Upper lobe of right lung (tissue), 1 donor: Measurements from ENCODE around the gene SH3BGR. TPM values are rescaled to one million over a fixed set of nuclear protein-coding genes. Genes with fewer than 3 reads are reported as not detected.

ENCODE experiments used
- ATAC-seq: fragments of 200-7000 bp; cut with Tn5 transposase; one replicate; pipeline ENCODE4 v1.9.1; 2020; ENCODE audit warnings: mild to moderate bottlenecking, moderate library complexity
- DNase-seq: peaks from one replicate; pipeline ENCODE4 v3.0.0-alpha.2; 2020
- H3K27ac ChIP-seq: fragments of 200-600 bp; one replicate; pipeline ENCODE4 v1.8.0; 2022
- H3K27me3 ChIP-seq: fragments of 200-600 bp; one replicate; pipeline ENCODE4 v1.8.0; 2022; ENCODE audit warnings: mild to moderate bottlenecking
- H3K36me3 ChIP-seq: fragments of 200-600 bp; one replicate; pipeline ENCODE4 v1.8.0; 2022
- H3K4me1 ChIP-seq: fragments of 200-600 bp; one replicate; pipeline ENCODE4 v1.8.0; 2022
- H3K4me3 ChIP-seq: fragments of 200-600 bp; one replicate; pipeline ENCODE4 v1.8.0; 2022; ENCODE audit warnings: mild to moderate bottlenecking
- H3K9me3 ChIP-seq: fragments of 200-600 bp; one replicate; pipeline ENCODE4 v1.8.0; 2022
- CTCF ChIP-seq: fragments of 200-600 bp; IDR thresholded peaks from one replicate; pipeline ENCODE4 v1.8.0; 2022; ENCODE audit warnings: antibody characterized with exemption
- intact Hi-C: fragments of 100-400 bp; cut with DNase I; formaldehyde crosslinking; loops from one replicate; pipeline ENCODE4 v1.11.0; 2022
- total RNA-seq: library from RNA; stranded (reverse); fragmentation: NEBNext Ultra II Directional; extraction: Animal tissue kit (Norgen Biotek cat#: 25700); gene quantifications from one replicate; pipeline ENCODE4 v1.2.1, GENCODE V29; 2021
- donor health status: DM: no; HTN: yes; CAD: no; lungs with severe emphysema.

The SH3BGR gene
- total RNA-seq, 1 donor from 2014 or later, result 3.1 TPM

DNA sequence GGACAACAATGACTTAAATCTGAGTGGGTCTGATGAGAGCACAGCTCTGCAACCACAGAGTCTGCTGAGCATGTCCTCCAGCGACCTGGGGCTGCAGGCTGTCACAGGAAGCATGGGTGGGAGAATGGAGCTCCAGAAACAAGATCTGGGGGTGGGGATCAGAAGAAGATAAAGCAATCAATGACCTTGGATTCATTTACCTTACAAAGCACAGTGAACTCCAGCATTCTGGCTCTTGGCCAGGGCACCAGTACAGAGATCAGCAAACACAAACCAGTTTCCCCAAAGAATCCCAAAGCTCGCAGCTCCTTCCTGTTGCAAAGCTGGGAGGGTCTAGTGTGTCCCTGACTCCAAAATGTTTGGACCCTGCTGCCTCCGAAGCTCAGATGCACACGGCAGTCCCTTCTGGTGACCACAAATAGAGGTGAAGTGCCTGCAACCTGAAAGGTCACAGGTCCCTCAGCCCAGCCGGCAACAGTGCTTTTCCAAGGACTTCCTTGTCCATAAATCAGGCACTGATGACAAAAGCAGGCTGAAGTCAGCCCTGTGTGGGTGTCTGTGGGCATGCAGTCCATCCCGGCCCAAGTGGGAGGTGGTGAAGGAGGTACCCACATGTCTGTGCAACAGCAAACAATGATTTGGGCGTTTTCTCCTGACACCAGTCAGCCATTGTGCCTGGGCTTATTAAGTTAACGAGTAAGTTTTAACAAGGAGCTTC lies 76.1 kb downstream of the SH3BGR start:
- DNase-seq (no peak), ATAC-seq (no peak)
- Histone ChIP-seq H3K27ac (no peak overlapping the region), H3K36me3 (no peaks in the 10 kb centered on the region), H3K4me3 (no peak overlapping the region), H3K4me1 (peaks cover 8% of the 10 kb centered on the region), H3K9me3 (no peaks in the 10 kb centered on the region), H3K27me3 (no peaks in the 10 kb centered on the region)
- intact Hi-C loops, result no loop called here
- TF ChIP-seq CTCF, result no peak

- no peaks in the 10 kb centered on the region for H3K36me3 ChIP-seq
- no peak for DNase-seq
- intact Hi-C loops, result no loop called here
- H3K27ac ChIP-seq, result no peak overlapping the region
- H3K9me3 ChIP-seq, result no peaks in the 10 kb centered on the region
- no peak for TF ChIP-seq CTCF
- peaks cover 8% of the 10 kb centered on the region for H3K4me1 ChIP-seq
- ATAC-seq, result peak; percentile 19
- H3K27me3 ChIP-seq, result no peaks in the 10 kb centered on the region
- no peak overlapping the region for H3K4me3 ChIP-seq
Measured at GRCh38 chr21:39529026-39529425, 77.3 kb downstream of the SH3BGR start.

- peaks cover 8% of the 10 kb centered on the region for H3K4me1 ChIP-seq
- no peaks in the 10 kb centered on the region for H3K36me3 ChIP-seq
- H3K4me3 ChIP-seq, result no peak overlapping the region
- no peaks in the 10 kb centered on the region for H3K27me3 ChIP-seq
- no peak for DNase-seq
- no peak for ATAC-seq
- H3K9me3 ChIP-seq, result no peaks in the 10 kb centered on the region
- intact Hi-C loops, result no loop called here
- no peak for TF ChIP-seq CTCF
- no peak overlapping the region for H3K27ac ChIP-seq
Measured at GRCh38 chr21:39531064-39531463, 79.3 kb downstream of the SH3BGR start.

- no peak for TF ChIP-seq CTCF
- Histone ChIP-seq H3K9me3 (no peaks in the 10 kb centered on the region), H3K4me3 (no peak overlapping the region), H3K27ac (no peak overlapping the region), H3K36me3 (no peaks in the 10 kb centered on the region), H3K4me1 (peaks cover 8% of the 10 kb centered on the region), H3K27me3 (no peaks in the 10 kb centered on the region)
- ATAC-seq, result no peak
- intact Hi-C loops, result no loop called here
- DNase-seq, result no peak
Measured at GRCh38 chr21:39531840-39532239, 80.1 kb downstream of the SH3BGR start.

DNA sequence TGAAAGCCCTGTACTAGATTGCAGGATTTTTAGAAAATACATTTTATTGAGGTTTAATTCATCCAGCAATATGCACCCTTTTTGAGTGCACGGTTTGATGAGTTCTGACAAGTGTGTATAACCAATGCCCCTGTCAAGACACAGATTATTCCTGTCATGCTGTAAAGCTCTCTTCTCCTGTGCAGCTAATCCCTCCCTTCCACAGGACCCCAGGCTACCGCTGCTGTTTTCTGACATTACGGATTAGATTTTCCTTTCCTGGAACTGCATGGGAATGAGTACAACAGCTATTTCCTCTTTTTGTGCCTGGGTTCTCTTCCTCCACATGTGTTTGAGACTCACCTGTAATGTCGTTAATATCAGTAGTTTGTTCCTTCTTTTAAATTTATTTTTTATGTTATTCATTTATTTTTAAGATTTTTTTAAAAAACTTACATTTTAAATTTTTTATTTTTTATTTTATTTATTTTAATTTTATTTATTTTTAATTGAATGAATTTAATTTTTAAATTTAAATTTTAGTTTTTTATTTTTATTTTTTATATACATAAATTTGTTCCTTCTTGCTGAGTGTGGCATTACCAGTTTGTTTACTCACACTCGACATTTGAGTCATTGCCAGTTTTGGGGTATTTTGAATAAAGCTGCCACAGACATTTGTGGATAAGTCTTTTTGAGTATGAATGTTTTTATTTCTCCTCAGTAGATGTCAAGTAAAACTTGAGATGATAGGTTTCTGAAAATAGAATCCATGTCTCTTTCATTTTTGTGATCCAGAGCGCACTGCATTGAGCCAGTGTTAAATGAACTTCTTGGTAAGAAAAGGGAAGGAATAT lies 82.0 kb downstream of the SH3BGR start:
- intact Hi-C loops, result no loop called here
- Histone ChIP-seq H3K36me3 (no peaks in the 10 kb centered on the region), H3K4me3 (no peak overlapping the region), H3K9me3 (no peaks in the 10 kb centered on the region), H3K27ac (no peak overlapping the region), H3K27me3 (no peaks in the 10 kb centered on the region), H3K4me1 (no peaks in the 10 kb centered on the region)
- TF ChIP-seq CTCF, result no peak
- ATAC-seq (no peak), DNase-seq (no peak)
